HL-60 (cell line): ENCODE measurements around the gene MIS18A.

ENCODE experiments used
- CTCF ChIP-seq: IDR thresholded peaks from one replicate; pipeline ENCODE4 v1.5.1; 2011; ENCODE audit warnings: low read length, control low read depth, inconsistent platforms; ENCODE audit not compliant: insufficient read depth
- GABPA ChIP-seq: IDR thresholded peaks from 2 replicates; pipeline ENCODE4 v1.6.1; 2012; ENCODE audit warnings: low read depth
- POLR2AphosphoS5 ChIP-seq: IDR thresholded peaks from 2 replicates; pipeline ENCODE4 v1.6.1; 2012; ENCODE audit warnings: low read depth
- REST ChIP-seq: IDR thresholded peaks from 2 replicates; pipeline ENCODE4 v1.6.1; 2012; ENCODE audit warnings: low read depth; ENCODE audit not compliant: insufficient replicate concordance
- SPI1 ChIP-seq: IDR thresholded peaks from 2 replicates; pipeline ENCODE4 v1.6.1; 2012; ENCODE audit warnings: low read depth, mild to moderate bottlenecking, borderline replicate concordance

GRCh38 chr21:32279377-32279680 is 480 bp upstream of the MIS18A start:
- TF ChIP-seq CTCF (no peak), REST (no peak), POLR2AphosphoS5 (no peak), SPI1 (no peak), GABPA (no peak)
